Measurements from ENCODE around the gene OR13D1. TPM values are rescaled to one million over a fixed set of nuclear protein-coding genes. Genes with fewer than 3 reads are reported as not detected.
"Not testable (repeated sequence)": the region's sequence is repeated elsewhere in the genome, so short reads cannot be mapped to it uniquely, and the experiment has no call there.

Gene OR13D1
- not detected in 2 replicates for total RNA-seq

- intact Hi-C loops (cut with micrococcal nuclease), result no loop called here
- no peak for DNase-seq (ENCODE audit: low spot score)
- Mint-ChIP-seq H3K4me3 (ENCODE audit: low read depth) (no peak within 1 kb of the TSS), H3K4me1 (ENCODE audit: low read depth) (no peaks in the 10 kb centered on the region), H3K27me3 (ENCODE audit: low read depth) (no peaks in the 10 kb centered on the region), H3K9me3 (no peaks in the 10 kb centered on the region), H3K27ac (no peak within 1 kb of the TSS), H3K36me3 (ENCODE audit: low read depth) (no peaks in the 10 kb centered on the region)
Observed at GRCh38 chr9:104694218-104694617, at the start of gene OR13D1. TSS of gene OR13D1 (plus strand) at chr9:104694518. CDS start at chr9:104694518, 0 bp downstream.

GRCh38 chr9:104658496-104659195, 35.7 kb upstream of the OR13D1 start:
- Mint-ChIP-seq H3K36me3 (ENCODE audit: low read depth) (no peaks in the 10 kb centered on the region), H3K4me1 (ENCODE audit: low read depth) (no peaks in the 10 kb centered on the region), H3K9me3 (no peaks in the 10 kb centered on the region), H3K4me3 (ENCODE audit: low read depth) (no peak overlapping the region), H3K27me3 (ENCODE audit: low read depth) (no peaks in the 10 kb centered on the region), H3K27ac (no peak overlapping the region)
- DNase-seq (ENCODE audit: low spot score), result no peak
- intact Hi-C loops (cut with micrococcal nuclease), result no loop called here

- intact Hi-C loops (cut with micrococcal nuclease), result no loop called here
- H3K9me3 Mint-ChIP-seq, result no peaks in the 10 kb centered on the region
- DNase-seq (ENCODE audit: low spot score), result no peak
- H3K4me3 Mint-ChIP-seq (ENCODE audit: low read depth), result no peak overlapping the region
- H3K4me1 Mint-ChIP-seq (ENCODE audit: low read depth), result no peaks in the 10 kb centered on the region
- no peaks in the 10 kb centered on the region for H3K36me3 Mint-ChIP-seq (ENCODE audit: low read depth)
- no peaks in the 10 kb centered on the region for H3K27me3 Mint-ChIP-seq (ENCODE audit: low read depth)
- no peak overlapping the region for H3K27ac Mint-ChIP-seq
Observed at GRCh38 chr9:104675611-104676010, 18.7 kb upstream of the OR13D1 start.

- Mint-ChIP-seq H3K27me3 (ENCODE audit: low read depth) (no peaks in the 10 kb centered on the region), H3K4me3 (ENCODE audit: low read depth) (no peak overlapping the region), H3K9me3 (no peaks in the 10 kb centered on the region), H3K27ac (no peak overlapping the region), H3K36me3 (ENCODE audit: low read depth) (no peaks in the 10 kb centered on the region), H3K4me1 (ENCODE audit: low read depth) (peaks cover 3% of the 10 kb centered on the region)
- DNase-seq (ENCODE audit: low spot score), result no peak
- intact Hi-C loops (cut with micrococcal nuclease), result loop anchor here (2.0 kb wide), 1 partner anchor 60 kb away; no protein-coding TSS in a partner anchor
Observed at GRCh38 chr9:104682642-104683041, 11.7 kb upstream of the OR13D1 start.

- DNase-seq (ENCODE audit: low spot score), result no peak
- H3K4me3 Mint-ChIP-seq (ENCODE audit: low read depth), result no peak overlapping the region
- peaks cover 3% of the 10 kb centered on the region for H3K4me1 Mint-ChIP-seq (ENCODE audit: low read depth)
- H3K9me3 Mint-ChIP-seq, result no peaks in the 10 kb centered on the region
- no peaks in the 10 kb centered on the region for H3K36me3 Mint-ChIP-seq (ENCODE audit: low read depth)
- H3K27ac Mint-ChIP-seq, result no peak overlapping the region
- intact Hi-C loops (cut with micrococcal nuclease), result no loop called here
- H3K27me3 Mint-ChIP-seq (ENCODE audit: low read depth), result no peaks in the 10 kb centered on the region
Observed at GRCh38 chr9:104686081-104686480, 8.2 kb upstream of the OR13D1 start.

GRCh38 chr9:104700306-104700705, 6.0 kb downstream of the OR13D1 start:
- Mint-ChIP-seq H3K9me3 (no peaks in the 10 kb centered on the region), H3K4me3 (ENCODE audit: low read depth) (no peak overlapping the region), H3K27me3 (ENCODE audit: low read depth) (no peaks in the 10 kb centered on the region), H3K36me3 (ENCODE audit: low read depth) (no peaks in the 10 kb centered on the region), H3K4me1 (ENCODE audit: low read depth) (no peaks in the 10 kb centered on the region), H3K27ac (no peak overlapping the region)
- no peak for DNase-seq (ENCODE audit: low spot score)
- intact Hi-C loops (cut with micrococcal nuclease), result no loop called here

- H3K9me3 Mint-ChIP-seq; H3K27me3 Mint-ChIP-seq (ENCODE audit: low read depth): not testable (repeated sequence)
Observed at GRCh38 chr9:104708737-104709136, 14.4 kb downstream of the OR13D1 start.

GRCh38 chr9:104711604-104712003, 17.3 kb downstream of the OR13D1 start:
- DNase-seq (ENCODE audit: low spot score), result no peak
- Mint-ChIP-seq H3K4me1 (ENCODE audit: low read depth) (no peaks in the 10 kb centered on the region), H3K27ac (no peak overlapping the region), H3K9me3 (no peaks in the 10 kb centered on the region), H3K4me3 (ENCODE audit: low read depth) (no peak overlapping the region), H3K27me3 (ENCODE audit: low read depth) (no peaks in the 10 kb centered on the region), H3K36me3 (ENCODE audit: low read depth) (no peaks in the 10 kb centered on the region)
- intact Hi-C loops (cut with micrococcal nuclease), result no loop called here

More at GRCh38 chr9:104708737-104709136, 14.4 kb downstream of the OR13D1 start:
- H3K4me1 Mint-ChIP-seq (ENCODE audit: low read depth); H3K27ac Mint-ChIP-seq; H3K36me3 Mint-ChIP-seq (ENCODE audit: low read depth); DNase-seq (ENCODE audit: low spot score); intact Hi-C loops (cut with micrococcal nuclease); H3K4me3 Mint-ChIP-seq (ENCODE audit: low read depth): not testable (repeated sequence)

- peaks cover 1% of the 10 kb centered on the region for H3K27me3 Mint-ChIP-seq (ENCODE audit: low read depth)
- no peaks in the 10 kb centered on the region for H3K4me1 Mint-ChIP-seq (ENCODE audit: low read depth)
- H3K4me3 Mint-ChIP-seq (ENCODE audit: low read depth), result no peak overlapping the region
- DNase-seq (ENCODE audit: low spot score), result no peak
- intact Hi-C loops (cut with micrococcal nuclease), result no loop called here
- H3K36me3 Mint-ChIP-seq (ENCODE audit: low read depth), result no peaks in the 10 kb centered on the region
- H3K27ac Mint-ChIP-seq, result no peak overlapping the region
- no peaks in the 10 kb centered on the region for H3K9me3 Mint-ChIP-seq
Observed at GRCh38 chr9:104725014-104725413, 30.7 kb downstream of the OR13D1 start.

GRCh38 chr9:104738452-104738851, 44.1 kb downstream of the OR13D1 start:
- no peaks in the 10 kb centered on the region for H3K36me3 Mint-ChIP-seq (ENCODE audit: low read depth)
- no peaks in the 10 kb centered on the region for H3K9me3 Mint-ChIP-seq
- H3K4me1 Mint-ChIP-seq (ENCODE audit: low read depth), result peaks cover 6% of the 10 kb centered on the region
- intact Hi-C loops (cut with micrococcal nuclease), result no loop called here
- H3K27me3 Mint-ChIP-seq (ENCODE audit: low read depth), result no peaks in the 10 kb centered on the region
- no peak overlapping the region for H3K4me3 Mint-ChIP-seq (ENCODE audit: low read depth)
- DNase-seq (ENCODE audit: low spot score), result no peak
- H3K27ac Mint-ChIP-seq, result no peak overlapping the region

GRCh38 chr9:104740621-104741020, 46.3 kb downstream of the OR13D1 start:
- peaks cover 6% of the 10 kb centered on the region for H3K4me1 Mint-ChIP-seq (ENCODE audit: low read depth)
- intact Hi-C loops (cut with micrococcal nuclease), result loop anchor here (5.0 kb wide), 1 partner anchor 1343 kb away; no protein-coding TSS in a partner anchor
- no peak overlapping the region for H3K4me3 Mint-ChIP-seq (ENCODE audit: low read depth)
- H3K27me3 Mint-ChIP-seq (ENCODE audit: low read depth), result no peaks in the 10 kb centered on the region
- no peak overlapping the region for H3K27ac Mint-ChIP-seq
- H3K36me3 Mint-ChIP-seq (ENCODE audit: low read depth), result no peaks in the 10 kb centered on the region
- no peaks in the 10 kb centered on the region for H3K9me3 Mint-ChIP-seq
- DNase-seq (ENCODE audit: low spot score), result no peak

- DNase-seq (ENCODE audit: low spot score), result no peak
- H3K9me3 Mint-ChIP-seq, result no peaks in the 10 kb centered on the region
- no peak overlapping the region for H3K27ac Mint-ChIP-seq
- H3K27me3 Mint-ChIP-seq (ENCODE audit: low read depth), result no peaks in the 10 kb centered on the region
- intact Hi-C loops (cut with micrococcal nuclease), result loop anchor here (2.0 to 5.0 kb wide), 2 partner anchors 61 to 1346 kb away; no protein-coding TSS in a partner anchor
- H3K4me3 Mint-ChIP-seq (ENCODE audit: low read depth), result no peak overlapping the region
- no peaks in the 10 kb centered on the region for H3K36me3 Mint-ChIP-seq (ENCODE audit: low read depth)
- H3K4me1 Mint-ChIP-seq (ENCODE audit: low read depth), result peaks cover 9% of the 10 kb centered on the region
Observed at GRCh38 chr9:104743376-104743985, 49.2 kb downstream of the OR13D1 start.

All from activated T-helper 2 cell treated with anti-CD3 and anti-CD28 coated beads, Interferon-gamma antibody, Interleukin-2, Interleukin-4, amounts not matched to agents 10 μg/mL and 5 μg/mL and 100 μg/mL, durations not matched to agents 14 hours and 24 hours and 36 hours (primary cell).